ENCODE data around the gene PDE10A.

GRCh38 chr6:165660857-165661663, 2.0 kb downstream of the PDE10A start:
- TF ChIP-seq CTCF (IDR thresholded peaks at IDR 0.05) (no peak), EP300 (IDR thresholded peaks at IDR 0.05) (no peak), POLR2A (IDR thresholded peaks at IDR 0.05) (no peak), POLR2AphosphoS5 (IDR thresholded peaks at IDR 0.05) (no peak)

All from suprapubic skin (tissue), 4 donors.